Central memory CD8-positive, alpha-beta T cell (primary cell): ENCODE results near the gene RALGDS.

Source experiments
- ATAC-seq: fragments of 150-1000 bp; cut with Tn5 transposase; replicated peaks from 2 replicates; pipeline ENCODE4 v1.10.0; 2022; ENCODE audit warnings: mild to moderate bottlenecking, moderate FRiP score, moderate number of reproducible peaks; ENCODE audit not compliant: poor library complexity, severe bottlenecking; ENCODE audit errors: extremely low read depth
- DNase-seq, 2 donors: peaks; one replicate each; pipeline ENCODE4 v3.0.0; 2021; ENCODE audit warnings: low spot score in 2 of 2
- H3K27ac Mint-ChIP-seq: one replicate; pipeline ENCODE4 v1.8.0; 2022; ENCODE audit warnings: low read depth, mild to moderate bottlenecking, moderate library complexity, mixed read lengths
- H3K27me3 Mint-ChIP-seq: one replicate; pipeline ENCODE4 v1.8.0; 2022; ENCODE audit warnings: mixed read lengths
- H3K36me3 Mint-ChIP-seq: one replicate; pipeline ENCODE4 v1.8.0; 2022; ENCODE audit warnings: mild to moderate bottlenecking, moderate library complexity, mixed read lengths; ENCODE audit not compliant: insufficient read depth
- H3K4me1 Mint-ChIP-seq: one replicate; pipeline ENCODE4 v1.8.0; 2022; ENCODE audit warnings: mixed read lengths
- H3K4me3 Mint-ChIP-seq: one replicate; pipeline ENCODE4 v1.8.0; 2022; ENCODE audit warnings: mild to moderate bottlenecking, moderate library complexity, mixed read lengths
- H3K9me3 Mint-ChIP-seq: one replicate; pipeline ENCODE4 v1.8.0; 2022; ENCODE audit warnings: mixed read lengths

RALGDS gene

DNA sequence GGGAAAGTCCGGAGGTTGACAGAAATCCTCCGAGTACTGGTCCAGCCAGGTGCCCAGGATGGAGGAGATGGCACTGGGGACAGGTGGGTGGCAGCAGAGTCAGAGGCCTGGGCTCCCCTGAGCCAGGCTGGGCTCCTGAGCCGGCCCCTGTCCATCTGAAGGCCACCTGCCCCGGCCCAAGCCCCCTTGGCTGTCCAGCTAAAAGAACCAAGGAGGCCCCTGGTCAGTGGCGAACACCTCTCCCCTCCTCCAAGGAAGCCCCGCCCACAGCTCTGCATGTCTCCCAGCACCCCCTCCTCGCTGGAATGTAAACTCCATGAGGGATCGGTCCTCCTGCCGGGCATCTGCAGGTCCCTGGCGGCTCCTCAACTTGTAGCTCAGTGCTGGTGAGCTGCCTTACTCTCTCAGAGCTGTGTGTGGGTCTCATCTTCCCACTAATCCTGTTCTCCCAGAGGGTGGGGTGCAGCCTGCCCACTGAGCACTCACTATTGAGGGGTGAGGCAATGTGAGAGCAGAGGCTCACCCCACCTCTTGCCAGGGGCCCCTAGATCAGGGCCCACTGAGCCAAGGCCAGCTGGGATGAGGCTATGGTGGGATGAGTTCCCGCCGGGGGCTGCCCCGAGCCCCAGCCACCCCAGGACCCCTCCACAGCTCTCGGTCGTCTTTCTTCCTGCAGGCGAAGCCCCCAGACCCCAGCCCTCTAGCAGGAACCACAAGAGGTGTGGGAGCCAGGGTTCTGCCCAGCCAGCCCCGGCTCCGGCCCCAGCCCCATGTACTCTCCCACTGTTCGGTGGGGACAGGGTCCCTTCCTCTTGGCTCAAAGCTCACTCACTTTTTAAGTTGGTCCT lies 12.0 kb downstream of the RALGDS start:
- peaks cover 41% of the 10 kb centered on the region for H3K36me3 Mint-ChIP-seq
- no peaks in the 10 kb centered on the region for H3K9me3 Mint-ChIP-seq
- peak overlapping the region; percentile 46 for H3K27ac Mint-ChIP-seq
- no peak overlapping the region for H3K4me3 Mint-ChIP-seq
- ATAC-seq (no peak), DNase-seq (no peak)
- H3K4me1 Mint-ChIP-seq, result peaks cover 18% of the 10 kb centered on the region
- no peaks in the 10 kb centered on the region for H3K27me3 Mint-ChIP-seq

DNA sequence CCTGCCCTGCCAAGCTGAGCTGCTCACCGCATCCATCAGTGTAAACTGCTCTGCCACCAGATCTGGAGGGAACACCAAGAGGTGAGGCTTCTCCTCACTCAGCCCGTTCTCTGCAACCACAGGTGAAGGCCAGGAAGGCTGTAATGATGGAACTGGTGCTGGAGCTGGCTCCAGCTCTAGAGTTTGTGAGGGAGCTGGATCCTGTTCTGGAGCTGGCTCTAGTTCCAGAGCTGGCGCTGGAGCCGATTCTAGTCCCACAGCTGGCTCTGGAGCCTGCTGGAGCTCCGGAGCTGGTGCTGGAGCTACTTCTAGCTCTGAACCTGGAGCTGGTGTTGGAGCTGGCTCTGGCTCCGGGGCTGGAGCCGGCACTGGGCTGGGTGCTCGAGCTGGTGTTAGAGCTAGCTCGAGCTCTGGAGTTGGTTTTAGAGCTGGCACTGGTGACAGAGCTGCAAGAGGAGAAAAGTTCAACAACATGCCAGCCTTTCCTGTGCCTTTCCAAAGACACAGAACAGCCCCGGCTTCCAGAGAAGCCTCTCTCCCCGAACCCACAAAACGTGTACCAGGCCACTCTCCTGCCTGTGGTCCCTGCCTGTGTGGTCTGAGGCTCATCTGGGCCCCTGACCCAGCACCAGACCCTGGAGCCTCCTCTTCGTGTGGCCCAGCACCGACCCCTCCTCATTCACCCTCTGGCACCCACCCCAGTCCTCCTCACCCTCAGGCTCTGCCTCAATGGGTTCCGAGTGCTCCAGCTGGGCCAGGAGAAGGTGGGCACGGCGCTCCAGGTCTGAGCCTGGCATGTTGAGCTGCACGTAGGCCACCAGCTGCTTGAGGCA lies 12.9 kb downstream of the RALGDS start:
- Mint-ChIP-seq H3K36me3 (peaks cover 42% of the 10 kb centered on the region), H3K27me3 (no peaks in the 10 kb centered on the region), H3K9me3 (no peaks in the 10 kb centered on the region), H3K27ac (no peak overlapping the region), H3K4me3 (no peak overlapping the region), H3K4me1 (peaks cover 14% of the 10 kb centered on the region)
- DNase-seq (no peak), ATAC-seq (no peak)

DNA sequence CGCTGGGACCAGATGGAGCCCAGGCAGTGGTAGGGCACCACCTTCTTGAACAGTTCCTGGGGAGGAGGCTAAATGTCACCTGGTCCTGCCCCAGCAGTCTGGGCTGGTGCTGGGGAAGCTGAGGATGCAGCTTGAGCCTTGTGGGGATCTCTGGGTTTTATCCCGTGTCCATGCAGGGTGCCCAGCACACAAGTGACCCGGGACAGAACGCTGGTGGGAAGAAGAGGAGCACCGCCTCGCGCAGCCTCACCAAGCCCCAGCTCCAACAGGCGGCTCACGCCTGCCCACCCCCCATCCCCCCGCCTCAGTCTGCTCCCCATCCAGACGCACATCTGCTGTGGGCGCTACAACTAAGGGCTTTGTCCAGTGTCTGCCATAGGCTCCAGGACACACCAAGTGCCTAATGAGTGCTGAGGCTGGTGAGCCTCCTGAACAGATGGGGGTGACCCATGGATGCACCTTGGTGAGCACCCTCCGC lies 13.8 kb downstream of the RALGDS start:
- Mint-ChIP-seq H3K36me3 (peaks cover 41% of the 10 kb centered on the region), H3K4me3 (no peak overlapping the region), H3K4me1 (peaks cover 8% of the 10 kb centered on the region), H3K9me3 (no peaks in the 10 kb centered on the region), H3K27me3 (no peaks in the 10 kb centered on the region), H3K27ac (peak overlapping the region; percentile 36)
- no peak for ATAC-seq
- no peak for DNase-seq

DNA sequence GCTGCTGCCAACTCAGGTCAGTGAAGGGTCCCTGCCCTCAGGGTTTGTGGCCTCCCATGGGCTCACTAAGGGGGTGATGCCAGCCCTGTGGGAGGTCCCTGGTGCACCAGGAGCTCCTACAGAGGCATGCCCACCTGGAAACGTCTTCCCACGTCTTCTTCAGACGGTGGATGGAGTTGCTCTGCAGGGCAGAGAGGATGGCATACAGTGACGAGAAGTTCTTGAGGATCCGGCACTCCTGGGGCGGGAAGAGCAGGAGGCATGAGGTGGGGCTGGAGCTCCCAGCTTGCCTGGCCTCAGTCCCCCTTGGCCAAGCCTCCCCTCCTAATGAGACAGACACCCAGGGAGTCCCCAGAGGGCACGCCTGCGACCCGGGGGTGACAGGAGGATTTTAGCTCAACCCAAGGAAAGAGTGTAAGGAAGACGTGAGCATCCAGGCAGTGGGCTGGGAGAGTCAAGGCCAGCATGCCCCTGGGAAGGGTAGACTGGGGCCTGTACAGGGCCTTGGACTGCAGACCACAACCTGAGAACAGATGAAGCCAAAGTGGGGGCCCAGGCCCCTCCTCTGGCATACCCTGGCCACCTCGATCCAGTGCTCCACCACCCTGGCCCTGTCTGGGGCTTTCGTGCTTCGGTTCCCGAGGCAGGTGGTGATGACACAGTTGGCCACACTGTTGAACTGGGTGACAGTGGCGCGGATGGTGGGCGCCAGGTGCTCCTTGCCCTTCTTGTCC lies 14.4 kb downstream of the RALGDS start:
- H3K36me3 Mint-ChIP-seq, result peaks cover 40% of the 10 kb centered on the region
- no peaks in the 10 kb centered on the region for H3K27me3 Mint-ChIP-seq
- H3K27ac Mint-ChIP-seq, result peak overlapping the region; percentile 36
- peaks cover 5% of the 10 kb centered on the region for H3K4me1 Mint-ChIP-seq
- no peak for DNase-seq
- no peak for ATAC-seq
- no peak overlapping the region for H3K4me3 Mint-ChIP-seq
- H3K9me3 Mint-ChIP-seq, result no peaks in the 10 kb centered on the region

DNA sequence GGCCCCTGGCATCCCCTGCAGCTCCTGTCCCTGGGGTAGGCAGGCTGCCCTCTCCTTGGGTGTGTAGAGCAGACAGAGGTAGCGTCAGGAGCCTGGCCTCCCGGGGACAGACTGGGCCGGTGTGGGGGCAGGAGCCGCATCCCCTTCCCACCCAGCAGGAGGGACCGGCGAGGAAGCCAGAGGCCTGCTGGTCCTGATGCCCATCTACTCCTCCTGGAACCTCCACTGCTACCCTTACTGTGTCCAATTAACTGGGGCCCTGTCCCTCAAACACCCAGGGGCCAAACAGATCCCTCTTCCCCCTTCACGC lies 15.6 kb downstream of the RALGDS start:
- H3K36me3 Mint-ChIP-seq, result peaks cover 37% of the 10 kb centered on the region
- H3K27me3 Mint-ChIP-seq, result no peaks in the 10 kb centered on the region
- DNase-seq, result no peak
- H3K4me3 Mint-ChIP-seq, result no peak overlapping the region
- no peaks in the 10 kb centered on the region for H3K9me3 Mint-ChIP-seq
- ATAC-seq, result no peak
- H3K4me1 Mint-ChIP-seq, result peaks cover 5% of the 10 kb centered on the region
- H3K27ac Mint-ChIP-seq, result no peak overlapping the region

DNA sequence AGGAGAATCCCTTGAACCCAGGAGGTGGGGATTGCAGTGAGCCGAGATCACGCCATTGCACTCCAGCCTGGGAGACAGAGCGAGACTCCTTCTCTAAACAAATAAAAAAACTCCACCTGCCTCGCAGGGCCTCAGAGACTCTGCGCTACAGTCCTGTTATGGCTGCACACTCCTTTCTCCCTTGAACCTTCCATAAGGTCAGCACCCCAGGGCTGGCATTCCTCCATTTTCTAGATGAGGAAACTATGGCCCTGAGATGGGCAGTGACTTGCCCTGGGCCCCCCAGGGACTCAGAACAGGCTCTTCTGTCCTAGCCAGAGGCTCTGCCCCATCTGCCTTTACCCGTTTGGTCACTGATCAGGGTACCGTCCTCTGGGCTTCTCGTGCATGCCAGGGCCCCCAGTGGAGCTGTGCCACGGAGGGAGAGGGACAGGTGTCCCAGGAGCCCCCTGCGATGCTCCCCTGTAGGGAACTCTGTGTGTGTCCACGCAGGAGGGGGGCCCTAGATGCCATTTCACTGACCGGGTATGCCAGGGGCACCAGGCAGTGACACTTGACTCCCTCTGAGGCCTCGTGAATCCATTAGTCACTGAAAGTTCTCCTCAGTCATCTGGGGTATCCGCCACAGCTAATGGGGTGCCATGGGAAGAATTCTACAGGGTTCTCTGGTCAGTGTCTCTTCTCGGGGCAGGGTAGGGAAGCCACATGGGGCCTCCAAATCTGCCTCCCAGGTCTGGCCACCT lies 16.2 kb downstream of the RALGDS start:
- Mint-ChIP-seq H3K36me3 (peaks cover 38% of the 10 kb centered on the region), H3K9me3 (no peaks in the 10 kb centered on the region), H3K4me3 (no peak overlapping the region), H3K27ac (peak overlapping the region; percentile 41), H3K4me1 (peaks cover 5% of the 10 kb centered on the region), H3K27me3 (no peaks in the 10 kb centered on the region)
- ATAC-seq, result no peak
- no peak for DNase-seq

DNA sequence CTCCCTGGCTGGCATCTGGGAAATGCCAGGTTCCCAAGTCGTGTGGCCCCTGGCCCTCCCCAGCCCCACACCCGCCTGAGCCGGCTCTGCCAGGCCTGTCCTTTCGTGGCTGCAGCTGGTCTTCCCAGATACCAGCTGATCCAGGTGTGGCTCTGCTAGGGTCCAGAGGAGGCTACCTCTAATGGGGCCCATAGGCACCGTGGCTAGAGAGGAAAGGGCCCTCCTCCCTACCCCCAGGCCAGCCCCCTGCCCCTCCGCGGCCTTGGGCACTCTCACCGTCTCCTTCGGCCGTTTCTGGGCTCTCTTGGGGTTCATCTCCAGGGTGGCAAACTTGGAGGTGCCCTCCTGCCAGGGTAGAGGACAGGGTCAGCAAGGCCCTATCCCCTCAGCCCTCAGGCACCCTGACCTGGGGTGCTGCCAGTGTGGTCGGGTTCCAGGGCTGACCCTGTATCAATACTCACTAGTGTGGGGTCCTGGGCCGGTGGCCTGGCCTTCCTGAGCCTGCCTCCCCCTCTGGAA lies 17.0 kb downstream of the RALGDS start:
- peaks cover 5% of the 10 kb centered on the region for H3K4me1 Mint-ChIP-seq
- H3K4me3 Mint-ChIP-seq, result no peak overlapping the region
- no peak for DNase-seq
- no peak overlapping the region for H3K27ac Mint-ChIP-seq
- peaks cover 37% of the 10 kb centered on the region for H3K36me3 Mint-ChIP-seq
- no peak for ATAC-seq
- H3K27me3 Mint-ChIP-seq, result no peaks in the 10 kb centered on the region
- H3K9me3 Mint-ChIP-seq, result no peaks in the 10 kb centered on the region

DNA sequence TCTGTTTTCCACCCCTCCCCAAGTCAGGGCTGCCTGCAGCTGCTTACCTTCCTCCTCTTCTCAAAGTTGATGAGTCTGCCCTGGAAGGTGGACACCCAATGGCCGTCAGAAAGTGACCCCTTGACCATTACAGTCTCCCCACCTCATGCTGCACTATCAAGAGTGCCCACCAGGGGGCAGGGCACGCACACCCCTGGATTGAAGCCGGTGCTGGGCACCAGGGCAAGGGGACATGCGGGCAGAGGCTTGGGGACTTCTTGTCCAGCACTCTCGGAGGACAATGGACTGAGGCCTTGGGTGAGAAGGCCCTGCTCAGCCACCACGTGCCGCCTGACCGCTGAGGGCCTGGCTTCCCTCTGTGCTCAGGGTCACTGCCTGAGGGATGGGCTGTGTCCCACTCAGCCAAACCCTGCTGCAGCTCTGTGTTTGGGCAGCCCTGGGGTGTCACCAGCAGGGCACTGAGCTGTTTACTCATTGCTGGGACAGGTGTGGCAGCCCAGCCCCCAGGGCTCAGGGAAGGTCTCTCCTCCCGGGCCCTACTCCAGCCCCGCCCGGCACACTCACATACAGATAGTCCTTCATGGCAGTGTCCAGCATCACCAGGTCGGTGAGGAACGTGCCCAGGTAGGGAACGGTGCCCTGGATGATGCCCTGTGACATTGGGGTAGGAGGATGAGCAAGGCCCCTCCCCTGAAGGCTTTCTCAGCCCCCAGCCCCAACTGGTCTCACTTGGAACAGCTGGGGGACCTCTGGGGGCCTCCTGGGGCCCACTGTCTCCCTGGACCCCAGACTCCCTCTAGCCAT lies 17.7 kb downstream of the RALGDS start:
- Mint-ChIP-seq H3K4me1 (peaks cover 5% of the 10 kb centered on the region), H3K4me3 (no peak overlapping the region), H3K27me3 (no peaks in the 10 kb centered on the region), H3K9me3 (no peaks in the 10 kb centered on the region), H3K36me3 (peaks cover 38% of the 10 kb centered on the region), H3K27ac (peak overlapping the region; percentile 93)
- ATAC-seq (peak; percentile 32), DNase-seq (no peak)

DNA sequence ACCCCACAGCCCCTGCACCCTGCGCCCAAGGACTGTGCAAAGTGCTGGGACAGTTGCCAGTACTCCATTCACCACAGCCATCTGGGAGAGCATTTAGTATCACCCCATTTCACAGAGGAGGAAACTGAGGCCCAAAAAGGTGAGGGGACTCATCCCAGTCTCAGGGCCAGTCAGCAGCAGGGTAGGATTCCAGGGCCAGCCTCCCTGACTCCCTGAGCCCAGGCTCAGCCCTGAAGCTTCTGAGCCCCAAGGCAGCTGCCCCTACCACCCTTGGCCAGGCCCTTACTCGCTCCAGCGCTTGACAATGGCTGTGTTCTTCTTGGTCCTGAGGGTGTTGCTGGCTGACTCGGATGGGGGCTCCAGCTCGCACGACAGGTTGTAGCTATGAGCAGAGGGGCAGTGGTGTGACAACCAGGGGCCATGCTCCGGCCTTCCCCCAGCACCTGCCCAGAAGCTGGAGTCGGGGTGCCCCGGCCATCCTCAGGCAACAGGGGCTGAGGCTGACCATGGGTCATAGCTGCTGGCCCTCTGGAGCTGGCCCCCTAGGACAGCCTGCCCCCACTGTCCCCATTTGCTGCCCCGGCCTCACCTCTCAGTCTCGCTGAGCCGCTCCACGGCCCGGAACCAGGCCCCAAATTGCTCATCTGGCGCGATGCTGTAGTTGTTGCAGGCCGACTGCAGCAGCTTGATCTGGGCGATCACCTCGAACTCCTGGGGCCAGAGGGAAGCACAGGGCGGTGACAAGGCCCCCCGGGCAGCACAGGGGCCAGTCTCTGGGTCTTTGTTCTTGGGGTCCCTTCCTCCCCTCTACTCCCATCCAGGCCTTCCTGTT lies 18.6 kb downstream of the RALGDS start:
- Mint-ChIP-seq H3K27me3 (no peaks in the 10 kb centered on the region), H3K27ac (peak overlapping the region; percentile 93), H3K36me3 (peaks cover 42% of the 10 kb centered on the region), H3K4me1 (peaks cover 5% of the 10 kb centered on the region), H3K9me3 (no peaks in the 10 kb centered on the region), H3K4me3 (no peak overlapping the region)
- no peak for DNase-seq
- no peak for ATAC-seq

DNA sequence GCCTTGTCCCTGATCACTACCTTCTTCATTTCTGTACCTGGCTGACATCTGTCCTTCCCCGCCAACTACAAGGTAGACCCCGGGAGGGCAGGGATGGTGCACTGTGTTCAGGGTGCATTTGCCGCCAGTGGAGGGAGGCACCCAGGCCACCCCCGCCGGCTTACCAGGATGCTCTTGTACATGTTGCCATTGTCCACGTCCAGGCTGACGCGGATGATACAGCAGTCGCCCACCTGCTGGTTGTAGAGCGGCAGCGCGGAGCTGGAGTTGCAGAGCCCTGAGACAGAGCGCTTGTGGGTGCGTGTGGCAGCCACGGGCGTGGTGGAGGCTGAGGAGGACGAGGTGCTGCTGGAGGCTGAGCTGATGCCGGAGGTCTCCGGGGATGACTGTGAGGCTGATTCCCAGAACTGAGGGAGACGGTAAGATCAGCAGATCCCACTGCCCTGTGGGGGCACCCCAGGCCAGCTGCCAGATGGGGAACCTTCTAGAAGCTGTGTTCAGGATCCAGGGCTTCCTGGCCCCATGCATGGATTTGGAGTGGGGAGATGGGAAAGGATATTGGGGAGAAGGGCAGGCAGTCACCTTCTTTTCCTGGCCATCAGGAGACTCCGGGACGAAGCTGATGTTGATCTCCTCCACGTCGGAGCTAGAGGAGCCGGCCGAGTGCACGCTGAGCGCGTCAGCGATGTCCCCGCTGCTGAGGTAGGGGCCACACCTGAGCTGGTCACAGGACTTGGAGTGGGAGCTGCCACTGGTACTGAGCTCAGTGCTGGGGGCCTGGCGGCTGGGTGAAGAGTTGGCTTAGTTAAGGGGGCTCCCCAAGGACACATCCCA lies 19.5 kb downstream of the RALGDS start:
- Mint-ChIP-seq H3K9me3 (no peaks in the 10 kb centered on the region), H3K27me3 (no peaks in the 10 kb centered on the region), H3K4me1 (peaks cover 5% of the 10 kb centered on the region), H3K4me3 (no peak overlapping the region), H3K36me3 (peaks cover 43% of the 10 kb centered on the region), H3K27ac (no peak overlapping the region)
- ATAC-seq, result no peak
- no peak for DNase-seq
